Measurements from ENCODE around the gene SUPT7L.
"Not testable (repeated sequence)": the region's sequence is repeated elsewhere in the genome, so short reads cannot be mapped to it uniquely, and the experiment has no call there.

The SUPT7L gene

GRCh38 chr2:27628767-27629709, 34.4 kb downstream of the SUPT7L start, which contains the start of the genes CCDC121 and GPN1:
Gene CCDC121 (minus strand): TSS chr2:27629012. CDS start chr2:27627799, 1,213 bp downstream.
Gene GPN1 (plus strand): TSS chr2:27629050. CDS start chr2:27629059, 9 bp downstream.
- Mint-ChIP-seq H3K9me3 (no peaks in the 10 kb centered on the region), H3K4me3 (no peak within 1 kb of the TSS), H3K27ac (peak within 1 kb of the TSS in 1 of 3 experiments; percentile 40), H3K4me1 (peaks cover 8% of the 10 kb centered on the region), H3K27me3 (ENCODE audit: low read depth) (no peaks in the 10 kb centered on the region), H3K36me3 (ENCODE audit: low read depth) (peaks cover 39% of the 10 kb centered on the region)
- TF ChIP-seq CTCF (IDR thresholded peaks at IDR 0.05; ENCODE audit: unreplicated experiment in 3 of 3) = no peak

GRCh38 chr2:27627963-27628766, 35.2 kb downstream of the SUPT7L start:
- H3K9me3 Mint-ChIP-seq = no peaks in the 10 kb centered on the region
- no peak for TF ChIP-seq CTCF (IDR thresholded peaks at IDR 0.05; ENCODE audit: unreplicated experiment in 3 of 3)
- H3K27me3 Mint-ChIP-seq (ENCODE audit: low read depth) = no peaks in the 10 kb centered on the region
- peak overlapping the region in 1 of 3 experiments; percentile 40 for H3K27ac Mint-ChIP-seq
- peaks cover 8% of the 10 kb centered on the region for H3K4me1 Mint-ChIP-seq
- H3K4me3 Mint-ChIP-seq = no peak overlapping the region
- H3K36me3 Mint-ChIP-seq (ENCODE audit: low read depth) = peaks cover 37% of the 10 kb centered on the region

DNA sequence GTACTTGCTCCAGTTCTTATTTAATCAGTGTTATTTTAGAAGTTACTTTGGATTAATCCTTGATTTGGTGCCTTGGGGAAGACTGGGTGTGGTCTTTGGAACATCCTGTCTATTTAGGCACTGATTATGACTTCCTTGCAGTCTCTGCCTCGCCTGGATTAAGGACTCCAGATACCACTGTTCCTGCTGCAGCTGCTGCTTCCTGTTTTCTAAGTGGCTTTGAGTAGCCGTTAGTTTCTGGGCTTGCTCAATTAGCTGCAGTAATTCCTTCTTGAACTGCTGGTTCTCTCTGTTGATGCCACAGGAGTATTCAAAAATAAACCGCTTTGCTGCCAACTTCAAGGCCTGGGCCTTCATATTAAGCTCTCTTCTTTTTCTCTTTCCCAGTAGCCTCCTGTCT, 36.5 kb downstream of the SUPT7L start:
- H3K4me3 Mint-ChIP-seq = peak overlapping the region in 1 of 3 experiments; percentile 26
- not testable (repeated sequence) for H3K9me3 Mint-ChIP-seq; H3K27me3 Mint-ChIP-seq (ENCODE audit: low read depth); H3K4me1 Mint-ChIP-seq; H3K27ac Mint-ChIP-seq
- H3K36me3 Mint-ChIP-seq (ENCODE audit: low read depth) = peaks cover 41% of the 10 kb centered on the region

- not testable (repeated sequence) for H3K9me3 Mint-ChIP-seq; H3K4me1 Mint-ChIP-seq; H3K27ac Mint-ChIP-seq; H3K27me3 Mint-ChIP-seq (ENCODE audit: low read depth)
- Mint-ChIP-seq H3K4me3 (peak overlapping the region; percentile 39 to 73 (median 60)), H3K36me3 (ENCODE audit: low read depth) (peaks cover 41% of the 10 kb centered on the region)
Measured at GRCh38 chr2:27626323-27626722, 37.1 kb downstream of the SUPT7L start.

- Mint-ChIP-seq H3K4me3 (no peak overlapping the region), H3K36me3 (ENCODE audit: low read depth) (peaks cover 45% of the 10 kb centered on the region)
Measured at GRCh38 chr2:27624943-27625342, 38.5 kb downstream of the SUPT7L start.

DNA sequence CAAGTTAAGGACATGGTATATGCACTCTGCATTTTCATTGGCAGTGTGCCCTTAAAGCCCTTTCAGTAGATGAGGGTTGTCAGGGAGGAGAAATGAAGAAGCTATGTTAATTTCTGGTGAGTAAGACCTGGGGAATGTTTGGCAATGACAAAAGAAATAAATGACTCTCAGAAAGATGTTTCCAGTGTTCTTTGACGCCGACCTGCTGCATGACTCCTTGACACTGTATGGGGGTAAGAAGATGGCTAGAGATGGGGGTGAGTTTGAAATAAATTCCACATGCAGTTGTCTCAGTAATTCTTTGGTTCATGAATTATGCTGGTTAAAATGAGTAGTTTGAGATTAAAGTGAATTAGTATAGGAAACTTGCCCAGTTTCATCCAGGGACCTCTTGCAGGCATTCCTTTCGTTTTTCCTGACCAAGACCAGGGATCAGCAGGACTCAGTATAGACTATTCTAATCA, 40.5 kb downstream of the SUPT7L start:
- Mint-ChIP-seq H3K4me1 (peaks cover 8% of the 10 kb centered on the region), H3K27ac (no peak overlapping the region), H3K36me3 (ENCODE audit: low read depth) (peaks cover 59% of the 10 kb centered on the region), H3K27me3 (ENCODE audit: low read depth) (no peaks in the 10 kb centered on the region), H3K4me3 (no peak overlapping the region), H3K9me3 (no peaks in the 10 kb centered on the region)
- no peak for TF ChIP-seq CTCF (IDR thresholded peaks at IDR 0.05; ENCODE audit: unreplicated experiment in 3 of 3)

More at GRCh38 chr2:27624943-27625342, 38.5 kb downstream of the SUPT7L start:
- peaks cover 8% of the 10 kb centered on the region for H3K4me1 Mint-ChIP-seq
- no peak for TF ChIP-seq CTCF (IDR thresholded peaks at IDR 0.05; ENCODE audit: unreplicated experiment in 3 of 3)
- H3K27me3 Mint-ChIP-seq (ENCODE audit: low read depth) = no peaks in the 10 kb centered on the region
- no peak overlapping the region for H3K27ac Mint-ChIP-seq
- H3K9me3 Mint-ChIP-seq = no peaks in the 10 kb centered on the region
